Right renal pelvis (tissue), 4 donors: Measurements from ENCODE around the gene P2RY6. TPM values are rescaled to one million over a fixed set of nuclear protein-coding genes. Genes with fewer than 3 reads are reported as not detected.
"Not testable (repeated sequence)": the region's sequence is repeated elsewhere in the genome, so short reads cannot be mapped to it uniquely, and the experiment has no call there.

Source experiments
- DNase-seq, 4 donors: peaks; one replicate each; pipeline ENCODE4 v3.0.0-alpha.2; 2013; ENCODE audit warnings: low read depth in 4 of 4, low spot score in 3 of 4, missing footprints in 1 of 4
- polyA plus RNA-seq, 4 donors: library from polyadenylated mRNA; unstranded; fragments of 120-200 nt; gene quantifications; one replicate each; pipeline ENCODE4 v1.2.1, GENCODE V29; 2013; ENCODE audit not compliant: insufficient read length in 4 of 4

P2RY6 gene, protein sequence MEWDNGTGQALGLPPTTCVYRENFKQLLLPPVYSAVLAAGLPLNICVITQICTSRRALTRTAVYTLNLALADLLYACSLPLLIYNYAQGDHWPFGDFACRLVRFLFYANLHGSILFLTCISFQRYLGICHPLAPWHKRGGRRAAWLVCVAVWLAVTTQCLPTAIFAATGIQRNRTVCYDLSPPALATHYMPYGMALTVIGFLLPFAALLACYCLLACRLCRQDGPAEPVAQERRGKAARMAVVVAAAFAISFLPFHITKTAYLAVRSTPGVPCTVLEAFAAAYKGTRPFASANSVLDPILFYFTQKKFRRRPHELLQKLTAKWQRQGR
- 1 to 10 TPM; 1.1 to 1.3 (median 1.1) TPM for polyA plus RNA-seq

DNA sequence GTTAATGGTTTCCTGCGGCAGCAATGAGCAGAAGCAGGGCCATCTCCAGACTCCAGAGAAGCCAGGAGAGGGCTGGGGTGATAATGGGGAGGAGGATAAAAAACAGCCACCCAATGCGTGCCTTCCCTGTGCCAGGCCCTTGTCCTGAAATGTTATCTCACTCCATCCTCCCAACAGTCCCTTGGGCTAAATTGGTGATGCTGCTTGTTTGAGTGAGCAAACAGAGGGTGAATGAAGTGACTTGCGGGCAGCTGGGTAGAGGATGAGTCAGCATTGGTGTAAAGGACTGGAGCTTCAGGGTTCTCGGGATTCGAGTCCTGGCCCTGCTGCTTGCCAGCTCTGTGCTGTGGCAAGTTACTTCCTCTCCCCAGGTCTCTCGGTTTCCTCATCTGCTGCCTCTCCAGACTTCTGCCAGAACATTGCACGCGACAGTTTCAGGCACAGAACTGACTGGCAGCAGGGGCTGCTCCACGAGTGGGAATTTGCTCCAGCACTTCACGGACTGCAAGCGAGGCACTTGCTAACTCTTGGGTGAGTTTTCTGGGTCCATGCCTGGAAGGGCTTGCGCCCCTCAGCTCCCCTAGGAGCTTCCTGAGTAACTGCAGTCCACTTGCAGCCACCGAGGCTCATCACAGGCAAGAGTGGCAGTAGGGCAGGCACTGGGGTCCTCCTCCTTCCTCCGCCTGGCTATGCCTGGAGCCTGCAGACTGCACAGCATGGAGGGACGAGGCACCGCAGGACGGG, at the start of gene P2RY6:
Gene P2RY6, plus strand, starts transcription at position 403 of the 744 bp plus-strand sequence. CDS start 24,181 bp downstream, outside the sequence.
- DNase-seq: no peak

DNA sequence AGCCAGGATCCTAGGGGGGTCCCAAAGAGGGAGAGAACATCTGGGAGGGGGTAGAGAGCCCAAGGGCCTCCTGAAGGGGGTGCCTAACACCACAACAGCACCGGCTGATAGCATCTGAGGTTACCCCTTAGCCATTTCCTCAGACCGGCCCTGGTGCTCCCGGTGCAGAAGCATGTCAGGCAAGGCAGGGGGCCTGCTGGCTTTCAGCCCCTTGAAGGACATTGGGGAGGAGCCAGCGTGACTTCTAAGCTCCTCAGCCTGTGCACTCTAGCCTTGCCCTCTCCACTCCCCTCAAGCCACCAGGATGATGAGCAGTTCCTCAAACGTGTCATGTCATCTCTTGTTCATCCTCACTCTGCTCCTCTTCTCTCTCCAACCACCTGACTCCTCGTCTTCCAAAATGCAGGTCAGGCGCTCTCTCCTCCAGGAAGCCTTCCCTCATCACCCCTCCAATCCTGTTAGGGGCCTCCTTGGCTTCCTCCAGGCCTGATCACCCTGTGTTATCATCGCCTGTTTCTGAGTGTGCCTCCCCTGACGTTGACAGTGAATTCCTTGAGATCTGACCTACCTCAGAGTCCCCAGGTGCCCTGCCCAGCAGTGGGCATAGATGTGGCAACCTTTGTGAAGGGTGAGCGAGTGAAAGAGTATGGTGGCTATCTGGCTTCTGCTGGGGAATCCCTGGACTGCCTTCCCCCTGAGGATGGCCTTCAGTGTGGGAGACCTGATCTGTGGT, 48.0 kb upstream of the P2RY6 start:
- no peak for DNase-seq

DNA sequence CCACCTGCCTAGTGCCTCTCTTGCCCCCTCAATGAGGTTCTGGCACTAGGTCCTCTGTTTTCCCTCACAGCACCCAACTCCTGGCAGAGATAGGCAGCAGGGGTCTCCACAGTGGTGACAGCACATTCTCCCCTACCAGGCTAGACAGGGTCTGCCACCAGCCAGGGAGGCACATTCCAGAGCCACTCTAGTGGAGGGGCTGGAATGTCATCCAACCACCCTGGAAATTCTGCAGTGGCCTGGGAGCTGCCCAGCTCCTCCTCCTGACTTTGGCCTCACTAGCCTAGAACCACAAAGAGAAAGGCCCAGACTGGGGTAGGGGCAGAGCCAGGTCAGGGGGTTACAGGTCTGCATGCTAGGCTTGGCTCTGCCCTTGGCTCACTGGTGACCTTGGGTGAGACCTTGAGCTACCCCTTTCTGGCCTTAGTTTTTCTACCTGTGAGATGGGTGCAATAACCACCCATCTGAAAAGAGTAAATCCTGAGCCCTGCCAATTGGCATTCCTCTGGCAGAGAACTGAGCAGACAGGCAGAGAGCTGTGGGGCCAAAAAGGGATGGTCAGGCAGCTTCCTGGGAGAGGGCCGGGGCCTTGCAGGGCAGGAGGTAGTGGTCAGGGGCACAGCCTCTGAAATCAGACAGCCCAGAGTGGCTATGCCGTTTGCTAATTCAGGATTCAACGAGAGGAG, 47.0 kb upstream of the P2RY6 start:
- DNase-seq: no peak

DNA sequence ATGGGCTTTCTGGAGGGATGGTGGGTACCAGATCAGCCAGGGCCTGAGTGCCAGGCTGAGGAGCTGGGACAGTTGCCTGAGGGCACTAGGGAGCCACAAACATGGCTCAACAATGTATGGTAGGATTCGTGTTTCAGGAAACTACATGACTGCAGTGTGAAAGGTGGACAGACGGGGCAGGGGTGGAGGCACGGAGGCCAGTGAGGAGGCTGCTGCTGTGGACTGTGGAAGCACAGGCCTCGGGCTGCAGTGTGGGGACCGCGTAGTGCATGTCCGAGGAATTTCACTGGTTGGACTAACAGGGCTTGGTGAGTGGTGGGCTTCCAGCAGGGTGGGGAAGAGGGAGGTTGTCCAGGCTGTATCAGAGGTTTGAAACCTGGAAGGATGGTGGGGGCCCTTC, 46.3 kb upstream of the P2RY6 start:
- no peak for DNase-seq

DNA sequence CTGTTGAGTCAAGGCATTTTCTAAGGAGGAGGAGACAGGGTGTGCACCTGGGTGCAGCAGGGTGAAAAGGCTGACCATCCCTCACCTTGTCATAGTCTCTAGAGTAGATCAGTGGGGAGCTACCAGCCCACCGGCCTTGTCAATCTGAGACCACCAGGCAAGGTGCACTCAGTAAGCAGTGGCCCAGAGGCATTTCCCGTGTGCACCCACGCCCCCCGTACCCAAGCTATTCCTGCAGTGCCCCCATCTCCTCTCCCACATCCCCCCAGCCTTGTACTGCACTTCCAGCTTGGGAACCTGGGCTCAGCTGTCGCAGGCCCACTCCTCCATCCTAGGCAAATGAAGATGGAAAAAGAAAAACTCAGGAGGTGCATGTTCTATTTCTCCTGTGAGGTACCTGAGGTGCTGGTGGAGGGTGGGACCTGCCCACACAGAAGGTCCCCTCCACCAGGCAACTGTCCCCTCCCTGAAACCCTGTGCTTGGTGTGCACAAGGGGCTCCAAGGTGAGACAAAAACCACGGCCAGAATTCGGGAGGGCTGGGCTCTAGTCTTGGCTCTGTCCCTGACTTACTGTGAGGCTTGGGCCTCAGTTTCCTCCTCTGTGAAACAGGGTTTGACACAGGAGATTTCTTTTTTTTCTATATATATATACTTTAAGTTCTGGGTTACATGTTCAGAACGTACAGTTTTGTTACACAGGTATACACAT, 45.7 kb upstream of the P2RY6 start:
- no peak for DNase-seq

DNA sequence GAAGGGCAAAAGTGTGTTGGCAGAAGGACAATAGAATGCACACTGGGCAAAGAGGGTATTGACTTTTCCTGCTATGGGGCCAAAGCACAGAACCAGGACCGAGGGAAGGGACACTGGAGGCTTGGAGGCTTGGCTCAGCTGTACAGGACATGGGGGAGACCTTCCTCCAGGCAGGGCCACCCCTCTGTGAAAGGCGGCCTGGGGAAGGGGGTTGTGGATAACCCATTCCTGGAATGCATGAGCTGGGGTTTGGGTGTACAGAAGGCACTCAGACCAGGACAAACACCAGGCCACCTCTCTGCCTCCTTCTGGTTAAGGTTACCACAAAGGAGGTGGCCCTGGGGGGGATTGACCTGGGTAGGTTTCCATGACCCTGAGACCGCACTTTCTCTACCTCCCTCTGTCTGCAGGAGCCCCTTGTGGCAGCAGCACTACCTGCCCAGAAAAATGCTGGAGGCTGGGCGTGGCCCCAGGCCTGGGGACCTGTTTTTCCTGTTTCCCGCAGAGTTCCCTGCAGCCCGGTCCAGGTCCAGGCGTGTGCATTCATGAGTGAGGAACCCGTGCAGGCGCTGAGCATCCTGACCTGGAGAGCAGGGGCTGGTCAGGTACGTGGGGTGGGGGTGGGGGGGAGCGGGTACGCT, 44.4 kb upstream of the P2RY6 start:
- DNase-seq: peak in 3 of 4 donors; percentile 50 to 62 (median 54)

DNA sequence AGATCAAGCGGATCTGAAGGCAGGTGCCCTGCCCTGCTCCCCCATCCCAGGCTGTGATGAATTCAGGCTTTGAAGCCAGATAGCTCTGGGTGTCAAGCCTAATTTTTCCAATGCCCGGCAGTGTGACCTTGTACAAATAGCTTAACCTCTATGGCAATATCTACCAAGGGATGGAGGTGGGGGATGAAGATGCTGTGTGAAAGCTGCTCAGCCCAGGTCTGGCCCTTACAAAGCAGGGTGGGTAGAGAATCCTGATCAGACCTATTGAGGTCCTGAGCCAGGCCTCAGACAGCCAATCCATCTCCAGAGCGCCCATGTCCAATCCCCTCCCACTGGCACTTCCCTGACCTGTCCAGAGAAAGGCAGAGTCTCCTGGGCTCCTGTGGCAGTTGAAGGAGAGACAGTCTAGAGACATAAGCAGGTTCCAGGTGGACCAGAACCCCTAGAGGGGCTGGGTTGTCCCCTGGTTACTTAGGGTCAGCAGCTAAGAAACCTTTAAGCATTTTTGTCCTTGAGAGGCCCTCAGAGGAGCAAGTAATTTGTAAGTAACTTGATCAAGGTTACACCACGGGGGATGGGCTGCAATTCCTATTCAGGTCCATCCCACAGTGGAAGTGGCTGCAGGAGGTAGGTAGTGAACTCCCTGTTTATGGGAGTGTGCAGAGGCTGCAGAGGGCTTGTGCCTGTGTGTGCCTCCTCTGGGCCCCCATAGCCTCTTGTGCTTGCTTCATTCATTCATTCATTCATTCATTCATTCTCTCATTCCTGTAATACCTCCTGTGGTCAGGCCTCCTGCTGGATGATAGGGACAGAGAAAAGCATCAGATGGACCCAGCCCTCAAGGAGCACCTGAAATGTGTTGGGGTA, 43.6 kb upstream of the P2RY6 start:
- DNase-seq: no peak

DNA sequence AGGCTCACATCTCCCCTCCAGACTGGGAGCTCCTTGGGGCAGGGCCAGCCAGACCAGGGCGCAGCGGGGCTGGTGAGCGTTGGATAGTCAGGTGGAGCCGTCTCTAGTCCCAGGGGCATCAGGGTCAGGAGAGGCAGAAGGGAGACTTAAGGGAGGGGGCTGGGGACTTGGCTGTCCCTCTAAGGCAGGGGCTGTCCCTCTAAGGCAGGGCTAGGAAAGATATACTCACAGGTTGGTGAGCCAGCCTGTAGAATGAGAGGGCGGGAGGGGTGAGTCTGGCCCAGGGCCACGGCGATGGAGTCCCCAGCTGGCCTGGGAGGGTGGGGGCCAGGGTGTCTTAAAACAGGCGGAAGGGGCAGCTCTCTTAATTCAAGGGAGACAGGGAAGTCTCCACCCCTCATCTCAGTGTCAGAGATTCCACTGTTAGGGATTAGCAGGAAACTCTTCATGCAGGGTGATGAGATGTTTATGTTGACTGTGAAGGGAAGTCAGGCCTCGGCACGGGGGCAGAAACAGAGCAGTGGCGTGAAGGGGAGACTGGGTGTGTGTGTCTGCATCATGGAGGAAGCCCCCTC, 42.7 kb upstream of the P2RY6 start:
- no peak for DNase-seq

DNA sequence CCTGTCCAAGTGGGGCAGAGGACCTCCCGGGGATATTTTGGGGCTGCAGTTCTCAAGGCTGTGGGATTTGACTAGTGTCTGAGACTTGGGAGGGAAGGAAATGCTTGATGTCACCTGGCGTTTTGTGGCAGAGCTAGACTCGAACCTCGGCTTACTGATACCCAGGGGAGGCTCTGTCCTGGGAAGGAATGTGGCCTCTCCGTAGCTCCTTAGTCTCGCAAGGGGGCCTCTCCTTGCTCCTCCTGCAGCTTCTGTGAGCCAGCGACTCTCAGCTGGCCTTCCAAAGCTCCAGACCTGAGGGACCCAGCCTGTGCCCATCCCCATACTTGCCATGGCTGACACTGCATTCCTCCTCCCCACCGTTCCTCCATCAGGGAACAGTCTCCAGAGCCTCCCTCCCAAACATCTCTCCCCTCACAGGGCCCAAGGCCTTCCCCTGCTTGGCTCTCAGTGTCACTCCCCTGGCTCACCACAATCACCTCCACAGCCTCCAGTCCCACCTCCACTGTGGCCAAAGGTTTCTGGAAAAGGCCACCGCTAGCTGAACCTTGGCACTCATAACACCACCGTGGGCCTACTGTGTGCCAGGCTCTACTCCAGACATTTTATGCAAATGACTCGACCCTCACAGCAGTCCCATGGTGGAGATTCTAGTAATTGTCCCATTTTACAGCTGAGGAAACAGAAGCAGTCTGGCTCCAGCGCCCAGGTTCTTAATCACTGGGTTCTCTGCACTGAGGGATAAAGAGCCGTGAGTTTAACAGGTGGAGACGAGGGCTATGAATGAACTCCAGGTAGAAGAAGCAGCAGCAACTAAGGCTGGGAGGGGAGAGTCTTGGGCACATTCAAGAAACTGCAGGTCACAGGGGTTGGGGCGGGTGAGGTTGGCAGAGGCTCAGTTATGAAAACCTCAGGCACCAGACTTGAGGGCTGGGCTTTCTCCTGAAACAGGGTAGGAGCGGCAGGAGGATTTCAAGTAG, 42.0 kb upstream of the P2RY6 start:
- DNase-seq: no peak

DNA sequence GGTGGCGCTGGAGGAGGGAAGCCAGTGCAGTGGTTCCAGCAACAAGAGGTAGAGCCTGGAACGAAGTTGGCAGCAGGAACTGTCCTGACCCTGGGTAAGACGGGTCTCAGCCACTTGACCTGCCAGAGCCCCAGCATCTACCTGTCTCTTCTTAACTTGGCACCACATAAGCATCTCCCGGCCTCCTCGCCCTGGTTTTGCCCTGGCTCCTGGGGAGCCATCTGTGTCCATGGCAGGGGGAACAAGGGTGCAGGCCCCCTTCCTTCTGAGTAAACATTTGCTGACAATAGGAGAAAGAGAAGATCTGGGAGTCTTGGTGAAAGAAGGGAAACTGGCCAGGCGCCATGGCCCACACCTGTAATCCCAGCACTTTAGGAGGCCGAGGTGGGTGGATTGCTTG, 41.2 kb upstream of the P2RY6 start:
- DNase-seq: no peak

DNA sequence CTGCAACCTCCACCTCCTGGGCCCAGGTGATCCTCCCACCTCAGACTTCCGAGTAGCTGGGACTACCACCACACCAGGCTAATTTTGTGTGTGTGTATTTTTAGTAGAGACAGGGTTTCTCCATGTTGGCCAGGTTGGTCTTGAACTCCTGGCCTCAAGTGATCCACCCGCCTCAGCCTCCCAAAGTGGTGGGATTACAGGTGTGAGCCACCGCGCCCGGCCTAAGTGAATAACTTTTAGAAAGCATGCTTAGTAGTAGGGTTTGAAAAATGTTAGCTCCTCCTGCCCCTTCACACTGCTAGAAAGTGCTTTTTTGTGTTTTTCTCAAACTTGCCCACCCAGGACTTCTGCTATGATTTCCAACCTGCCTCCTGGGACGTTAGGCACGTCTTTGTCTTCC, 39.7 kb upstream of the P2RY6 start:
- not testable (repeated sequence) for DNase-seq

DNA sequence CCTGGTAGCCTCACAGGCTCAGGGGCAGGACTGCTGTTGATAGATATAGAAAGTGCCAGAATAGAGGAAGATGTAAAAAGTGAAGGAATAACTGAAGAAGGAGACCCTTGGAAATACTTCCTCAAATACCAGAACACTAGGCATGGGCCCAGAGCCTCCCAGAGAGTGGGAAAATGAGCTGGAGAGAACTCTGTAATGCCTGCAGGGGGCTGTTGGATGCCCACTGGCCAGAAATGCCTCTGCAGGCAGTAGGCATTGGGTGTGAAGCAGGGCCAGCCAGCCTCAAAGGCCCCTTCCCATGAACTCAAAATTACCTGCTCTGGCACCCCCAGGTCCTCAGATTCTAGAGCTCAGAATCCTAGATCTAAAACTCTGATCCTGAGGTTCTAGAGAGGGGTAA, 38.9 kb upstream of the P2RY6 start:
- DNase-seq: no peak

DNA sequence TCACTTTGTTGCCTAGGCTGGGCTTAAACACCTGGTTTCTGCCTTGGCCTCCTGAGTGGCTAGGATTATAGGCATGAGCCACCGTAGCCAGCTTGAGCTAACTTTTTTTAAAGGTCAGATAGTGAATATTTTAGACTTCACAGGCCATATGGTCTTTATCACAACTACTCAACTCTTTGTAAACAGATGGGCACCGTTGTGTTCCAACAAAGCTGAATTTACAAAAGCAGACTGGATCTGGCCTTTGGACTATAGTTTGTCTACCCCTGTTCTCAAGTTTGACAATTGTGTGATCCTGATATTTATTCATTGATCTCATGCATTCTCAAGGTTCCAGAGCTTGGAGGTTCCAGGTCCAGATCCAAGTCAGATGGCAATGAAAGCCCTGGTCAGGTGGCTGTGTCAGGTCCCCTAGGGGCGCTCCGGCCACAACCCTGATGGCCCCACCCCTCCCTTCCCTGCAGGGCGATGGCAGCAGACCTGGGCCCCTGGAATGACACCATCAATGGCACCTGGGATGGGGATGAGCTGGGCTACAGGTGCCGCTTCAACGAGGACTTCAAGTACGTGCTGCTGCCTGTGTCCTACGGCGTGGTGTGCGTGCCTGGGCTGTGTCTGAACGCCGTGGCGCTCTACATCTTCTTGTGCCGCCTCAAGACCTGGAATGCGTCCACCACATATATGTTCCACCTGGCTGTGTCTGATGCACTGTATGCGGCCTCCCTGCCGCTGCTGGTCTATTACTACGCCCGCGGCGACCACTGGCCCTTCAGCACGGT, 38.3 kb upstream of the P2RY6 start:
- DNase-seq: no peak

DNA sequence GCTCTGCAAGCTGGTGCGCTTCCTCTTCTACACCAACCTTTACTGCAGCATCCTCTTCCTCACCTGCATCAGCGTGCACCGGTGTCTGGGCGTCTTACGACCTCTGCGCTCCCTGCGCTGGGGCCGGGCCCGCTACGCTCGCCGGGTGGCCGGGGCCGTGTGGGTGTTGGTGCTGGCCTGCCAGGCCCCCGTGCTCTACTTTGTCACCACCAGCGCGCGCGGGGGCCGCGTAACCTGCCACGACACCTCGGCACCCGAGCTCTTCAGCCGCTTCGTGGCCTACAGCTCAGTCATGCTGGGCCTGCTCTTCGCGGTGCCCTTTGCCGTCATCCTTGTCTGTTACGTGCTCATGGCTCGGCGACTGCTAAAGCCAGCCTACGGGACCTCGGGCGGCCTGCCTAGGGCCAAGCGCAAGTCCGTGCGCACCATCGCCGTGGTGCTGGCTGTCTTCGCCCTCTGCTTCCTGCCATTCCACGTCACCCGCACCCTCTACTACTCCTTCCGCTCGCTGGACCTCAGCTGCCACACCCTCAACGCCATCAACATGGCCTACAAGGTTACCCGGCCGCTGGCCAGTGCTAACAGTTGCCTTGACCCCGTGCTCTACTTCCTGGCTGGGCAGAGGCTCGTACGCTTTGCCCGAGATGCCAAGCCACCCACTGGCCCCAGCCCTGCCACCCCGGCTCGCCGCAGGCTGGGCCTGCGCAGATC, 37.5 kb upstream of the P2RY6 start:
- DNase-seq: no peak

DNA sequence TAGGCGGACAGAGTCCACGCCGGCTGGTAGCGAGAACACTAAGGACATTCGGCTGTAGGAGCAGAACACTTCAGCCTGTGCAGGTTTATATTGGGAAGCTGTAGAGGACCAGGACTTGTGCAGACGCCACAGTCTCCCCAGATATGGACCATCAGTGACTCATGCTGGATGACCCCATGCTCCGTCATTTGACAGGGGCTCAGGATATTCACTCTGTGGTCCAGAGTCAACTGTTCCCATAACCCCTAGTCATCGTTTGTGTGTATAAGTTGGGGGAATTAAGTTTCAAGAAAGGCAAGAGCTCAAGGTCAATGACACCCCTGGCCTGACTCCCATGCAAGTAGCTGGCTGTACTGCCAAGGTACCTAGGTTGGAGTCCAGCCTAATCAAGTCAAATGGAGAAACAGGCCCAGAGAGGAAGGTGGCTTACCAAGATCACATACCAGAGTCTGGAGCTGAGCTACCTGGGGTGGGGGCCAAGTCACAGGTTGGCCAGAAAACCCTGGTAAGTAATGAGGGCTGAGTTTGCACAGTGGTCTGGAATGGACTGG, 36.8 kb upstream of the P2RY6 start:
- DNase-seq: no peak
